HEK293T (cell line): ENCODE results near the gene BLOC1S1.

Source experiments
- ARNT ChIP-seq: fragments of 450-650 bp; IDR thresholded peaks from 2 replicates; pipeline ENCODE4 v1.6.1; 2017; ENCODE audit warnings: mild to moderate bottlenecking
- BHLHE40 ChIP-seq: fragments of 450-650 bp; IDR thresholded peaks from 2 replicates; pipeline ENCODE4 v1.6.1; 2016; ENCODE audit warnings: mild to moderate bottlenecking, moderate library complexity, borderline replicate concordance
- ELF4 ChIP-seq: fragments of 450-650 bp; IDR thresholded peaks from 2 replicates; pipeline ENCODE4 v1.6.1; 2017; ENCODE audit warnings: antibody characterized with exemption
- FOXA1 ChIP-seq: fragments of 450-650 bp; IDR thresholded peaks from 2 replicates; pipeline ENCODE4 v1.6.1; 2016; ENCODE audit warnings: mild to moderate bottlenecking
- FOXK2 ChIP-seq: fragments of 450-650 bp; IDR thresholded peaks from 2 replicates; pipeline ENCODE4 v1.6.1; 2016; ENCODE audit warnings: mild to moderate bottlenecking
- FOXM1 ChIP-seq: fragments of 450-650 bp; IDR thresholded peaks from 2 replicates; pipeline ENCODE4 v1.6.1; 2017; ENCODE audit warnings: mild to moderate bottlenecking, borderline replicate concordance
- HDGF ChIP-seq: fragments of 450-650 bp; IDR thresholded peaks from 2 replicates; pipeline ENCODE4 v1.6.1; 2017; ENCODE audit warnings: antibody characterized with exemption, borderline replicate concordance
- L3MBTL2 ChIP-seq: fragments of 450-650 bp; conservative IDR thresholded peaks from 2 replicates; pipeline ENCODE4 v1.6.1; 2016; ENCODE audit warnings: mild to moderate bottlenecking
- NFRKB ChIP-seq: fragments of 450-650 bp; IDR thresholded peaks from 2 replicates; pipeline ENCODE4 v1.6.1; 2016; ENCODE audit warnings: mild to moderate bottlenecking, moderate library complexity
- PKNOX1 ChIP-seq: fragments of 450-650 bp; IDR thresholded peaks from 2 replicates; pipeline ENCODE4 v1.6.1; 2016
- SP1 ChIP-seq: fragments of 450-650 bp; IDR thresholded peaks from 2 replicates; pipeline ENCODE4 v1.6.1; 2017
- SUZ12 ChIP-seq: fragments of 450-650 bp; IDR thresholded peaks from 2 replicates; pipeline ENCODE4 v1.6.1; 2016; ENCODE audit warnings: mild to moderate bottlenecking
- TARDBP ChIP-seq: fragments of 450-650 bp; IDR thresholded peaks from 2 replicates; pipeline ENCODE4 v1.6.1; 2016
- ZNF384 ChIP-seq: fragments of 450-650 bp; IDR thresholded peaks from 2 replicates; pipeline ENCODE4 v1.6.1; 2016

- TF ChIP-seq FOXM1 (no peak), ZNF384 (no peak), ELF4 (no peak), SP1 (no peak), FOXA1 (no peak), ARNT (no peak), NFRKB (no peak), BHLHE40 (no peak), HDGF (no peak), PKNOX1 (no peak), FOXK2 (no peak), TARDBP (no peak), SUZ12 (no peak), L3MBTL2 (no peak)
Measured at GRCh38 chr12:55718624-55719275, 2.9 kb downstream of the BLOC1S1 start.
